SKM-1 (cell line): ENCODE data around the gene SLC25A25.
"Not testable (repeated sequence)": the region's sequence is repeated elsewhere in the genome, so short reads cannot be mapped to it uniquely, and the experiment has no call there.

ENCODE experiments used
- DNase-seq: peaks from one replicate; lab custom pipeline; 2025; ENCODE audit not compliant: unreplicated experiment; lab: John Stamatoyannopoulos, UW

SLC25A25 gene

GRCh38 chr9:128108269-128109049 lies 40.4 kb downstream of the SLC25A25 start:
- DNase-seq: no peak

GRCh38 chr9:128109050-128109709 lies 41.1 kb downstream of the SLC25A25 start:
- DNase-seq: no peak

- not testable (repeated sequence) for DNase-seq
These were observed 43.7 kb downstream of the SLC25A25 start for GRCh38 chr9:128111726-128112125.

- DNase-seq: no peak
These were observed 45.7 kb downstream of the SLC25A25 start for GRCh38 chr9:128113526-128114325.

GRCh38 chr9:128114326-128115186 lies 46.5 kb downstream of the SLC25A25 start:
- DNase-seq: no peak

GRCh38 chr9:128115187-128116103 lies 47.4 kb downstream of the SLC25A25 start:
- DNase-seq: no peak

- no peak for DNase-seq
These were observed 48.4 kb downstream of the SLC25A25 start for GRCh38 chr9:128116104-128117083.

GRCh38 chr9:128117613-128118471 lies 49.8 kb downstream of the SLC25A25 start:
- DNase-seq: peak; percentile 80

GRCh38 chr9:128118472-128118857 lies 50.4 kb downstream of the SLC25A25 start:
- DNase-seq: no peak

- no peak for DNase-seq
These were observed 51.1 kb downstream of the SLC25A25 start for GRCh38 chr9:128118971-128119665.

GRCh38 chr9:128120061-128120740 lies 52.2 kb downstream of the SLC25A25 start:
- no peak for DNase-seq

- DNase-seq: no peak
These were observed 52.9 kb downstream of the SLC25A25 start for GRCh38 chr9:128120741-128121465.

GRCh38 chr9:128121466-128121810 lies 53.4 kb downstream of the SLC25A25 start:
- no peak for DNase-seq

GRCh38 chr9:128121924-128122808 lies 54.1 kb downstream of the SLC25A25 start:
- DNase-seq: no peak

- DNase-seq: no peak
These were observed 54.8 kb downstream of the SLC25A25 start for GRCh38 chr9:128122809-128123175.
